Fibroblast of pulmonary artery (primary cell): ENCODE measurements around the gene RAI14.
A peak's percentile ranks its signal among the peaks of the same experiment; 100 is the strongest.
"Not testable (repeated sequence)": the region's sequence is repeated elsewhere in the genome, so short reads cannot be mapped to it uniquely, and the experiment has no call there.

Experiments
- DNase-seq: peaks from one replicate; pipeline ENCODE4 v3.0.0-alpha.2; 2010; ENCODE audit warnings: low read depth
- H3K4me3 ChIP-seq: replicated peaks from 2 replicates; pipeline ENCODE4 v1.5.1; 2011; ENCODE audit warnings: low read depth, mild to moderate bottlenecking, control low read depth, low read length, moderate library complexity
- CTCF ChIP-seq: IDR thresholded peaks from 2 replicates; pipeline ENCODE4 v1.5.1; 2011; ENCODE audit warnings: mild to moderate bottlenecking, control low read depth, low read length, inconsistent platforms; ENCODE audit errors: missing control alignments

RAI14 gene

DNA sequence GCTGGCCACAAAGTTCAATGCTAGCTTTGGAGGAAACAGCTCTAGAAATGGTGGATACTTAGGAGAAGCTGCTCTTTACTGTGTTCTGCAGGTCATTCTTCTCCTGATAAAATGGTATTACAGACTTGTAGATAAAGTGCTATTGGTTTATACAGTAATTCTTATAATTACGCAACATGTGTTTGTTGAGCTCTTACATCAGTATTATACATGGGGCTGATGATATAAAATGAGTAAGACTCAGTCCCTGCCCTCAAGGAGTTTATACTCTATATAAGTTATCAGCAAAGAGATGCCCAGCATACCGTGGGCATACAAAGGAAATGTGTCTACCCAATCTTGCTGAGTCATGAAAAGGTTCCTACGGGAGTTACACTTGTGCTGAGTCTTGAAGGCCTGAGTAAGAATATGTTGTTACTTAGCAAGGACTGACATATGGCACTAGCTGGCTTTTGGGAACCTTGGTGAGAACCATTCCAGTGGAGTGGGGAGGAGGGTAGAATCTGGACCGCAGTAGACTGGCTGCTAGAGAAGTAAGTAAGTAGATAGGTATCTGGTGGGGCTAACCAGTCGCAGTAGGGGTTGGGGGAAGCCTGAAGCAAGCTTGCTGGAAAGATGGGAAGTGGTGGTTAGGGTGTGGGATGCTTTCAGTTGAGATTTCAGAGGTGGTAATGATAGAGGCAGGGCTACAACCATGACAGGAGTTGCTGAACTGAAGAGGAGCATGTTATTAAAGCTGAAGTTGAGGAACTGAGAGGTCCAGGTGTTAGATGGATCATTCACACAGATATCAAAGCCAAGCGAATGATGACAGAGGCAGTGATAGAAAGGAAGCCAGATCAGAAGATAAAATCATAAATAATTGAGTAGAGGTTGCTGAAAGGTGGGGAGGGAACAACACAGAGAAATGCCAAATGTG, 171.7 kb downstream of the RAI14 start:
- TF ChIP-seq CTCF, result no peak
- no peak for DNase-seq
- H3K4me3 ChIP-seq, result no peak overlapping the region

DNA sequence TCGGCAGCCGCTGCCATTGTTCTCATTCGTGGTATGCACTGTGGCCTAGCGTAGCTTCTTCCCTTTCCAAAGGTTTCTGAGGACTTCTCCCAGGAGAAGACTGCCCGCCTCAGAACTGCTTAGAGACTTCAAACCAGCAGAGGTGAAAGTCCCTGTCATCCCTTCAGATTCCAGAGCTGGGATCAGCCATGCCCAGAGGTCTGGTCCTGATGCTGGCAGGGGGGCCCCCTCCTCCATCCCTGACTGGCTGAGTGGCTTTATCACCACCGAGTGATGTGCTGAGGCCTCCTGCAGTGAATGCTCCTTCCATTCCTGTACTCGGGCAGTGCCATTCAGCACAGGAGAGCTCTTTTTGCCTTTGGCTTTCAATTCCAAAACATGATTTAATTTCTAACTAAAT, 174.7 kb downstream of the RAI14 start:
- DNase-seq, H3K4me3 ChIP-seq: not testable (repeated sequence)

DNA sequence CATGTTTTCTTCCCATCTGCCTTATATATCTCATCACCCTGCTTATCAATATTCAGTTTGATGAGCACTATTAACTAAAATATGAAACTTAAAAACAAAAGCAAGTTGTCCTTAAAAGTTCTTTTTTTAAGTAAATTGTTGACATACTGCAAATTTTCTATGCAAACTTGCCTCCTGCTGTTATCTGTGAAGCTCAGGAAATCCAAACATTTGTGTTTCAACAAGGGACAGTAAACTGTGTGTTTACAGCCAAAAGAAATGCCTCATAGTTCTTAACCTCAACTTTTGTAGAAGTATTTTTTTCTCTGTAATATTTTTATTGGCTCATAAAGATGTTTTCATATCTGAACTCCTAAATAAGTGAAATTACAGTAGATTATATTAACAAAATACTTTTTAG, 175.2 kb downstream of the RAI14 start:
- no peak for DNase-seq
- no peak for TF ChIP-seq CTCF
- H3K4me3 ChIP-seq, result no peak overlapping the region

DNA sequence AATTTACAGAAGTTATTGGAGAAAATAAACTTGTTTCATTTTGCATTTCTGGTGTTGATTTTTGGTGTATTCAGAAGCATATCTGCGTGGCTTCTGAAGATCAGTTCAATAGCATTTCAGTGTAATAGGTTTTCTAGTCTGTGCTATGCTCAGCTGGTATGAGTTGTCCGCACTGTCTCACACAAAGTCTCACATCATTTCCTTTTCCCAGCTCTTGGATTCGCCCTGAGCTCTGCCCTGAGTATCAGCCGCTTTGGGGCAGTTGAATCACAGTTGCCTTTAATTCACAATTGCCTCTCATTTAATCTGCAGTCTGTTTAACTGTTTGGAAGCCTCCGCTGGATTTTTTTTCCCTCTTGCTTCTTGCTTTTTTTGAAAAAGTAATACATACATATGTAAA, 176.4 kb downstream of the RAI14 start:
- DNase-seq, result no peak

DNA sequence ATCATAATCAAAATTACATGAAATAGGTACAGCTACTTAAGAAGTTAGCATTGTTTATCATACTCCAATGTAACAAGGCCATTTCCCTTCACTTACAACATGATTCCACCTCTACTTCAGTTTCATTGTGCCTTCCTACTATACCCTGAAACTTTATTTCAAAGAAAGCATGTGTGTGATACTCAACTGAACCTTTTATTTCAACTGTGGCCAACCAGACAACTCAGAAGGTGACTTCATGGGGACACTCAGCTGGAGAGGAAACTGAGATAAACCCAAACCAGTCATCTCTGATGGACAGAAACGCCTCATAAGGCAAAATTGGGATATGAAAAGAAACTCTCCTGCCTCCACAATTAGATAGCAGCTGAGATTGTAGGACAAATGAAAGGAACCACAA, 177.0 kb downstream of the RAI14 start:
- no peak overlapping the region for H3K4me3 ChIP-seq
- TF ChIP-seq CTCF, result no peak
- no peak for DNase-seq

More for the DNA sequence above, 176.4 kb downstream of the RAI14 start:
- TF ChIP-seq CTCF, result no peak
- H3K4me3 ChIP-seq, result no peak overlapping the region

GRCh38 chr5:34833976-34834793, 178.1 kb downstream of the RAI14 start:
- TF ChIP-seq CTCF, result peak; percentile 10

GRCh38 chr5:34834794-34835089, 178.6 kb downstream of the RAI14 start:
- no peak for DNase-seq
- TF ChIP-seq CTCF, result no peak
- no peak overlapping the region for H3K4me3 ChIP-seq

More at GRCh38 chr5:34833976-34834793, 178.1 kb downstream of the RAI14 start:
- no peak overlapping the region for H3K4me3 ChIP-seq
- DNase-seq, result peak; percentile 58
